GM18507 (cell line): Measurements from ENCODE around the gene GUCY2D.
"Not testable (repeated sequence)": the region's sequence is repeated elsewhere in the genome, so short reads cannot be mapped to it uniquely, and the experiment has no call there.

Experiments used
- DNase-seq: peaks from one replicate; pipeline ENCODE4 v3.0.0; 2011; ENCODE audit warnings: low read depth; ENCODE audit not compliant: insufficient read length; ENCODE audit errors: extremely low spot score
- FAIRE-seq: peaks from 2 replicates; lab custom pipeline; 2011; peaks lifted over from hg19 to GRCh38; lab: Jason Lieb, UNC

The GUCY2D gene

GRCh38 chr17:8060274-8060673, 57.9 kb downstream of the GUCY2D start:
- FAIRE-seq (peak; percentile 83), DNase-seq (peak; percentile 25)

DNA sequence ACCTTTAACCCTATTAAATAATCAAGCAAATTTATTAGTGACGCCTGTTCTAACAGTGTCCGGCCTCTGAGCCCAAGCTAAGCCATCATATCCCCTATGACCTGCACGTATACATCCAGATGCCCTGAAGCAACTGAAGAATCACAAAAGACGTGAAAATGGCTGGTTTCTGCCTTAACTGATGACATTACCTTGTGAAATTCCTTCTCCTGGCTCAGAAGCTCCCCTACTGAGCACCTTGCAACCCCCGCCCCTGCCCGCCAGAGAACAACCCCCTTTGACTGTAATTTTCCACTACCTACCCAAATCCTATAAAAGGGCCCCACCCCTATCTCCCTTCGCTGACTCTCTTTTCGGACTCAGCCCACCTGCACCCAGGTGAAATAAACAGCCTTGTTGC, 59.4 kb downstream of the GUCY2D start:
- not testable (repeated sequence) for DNase-seq, FAIRE-seq

DNA sequence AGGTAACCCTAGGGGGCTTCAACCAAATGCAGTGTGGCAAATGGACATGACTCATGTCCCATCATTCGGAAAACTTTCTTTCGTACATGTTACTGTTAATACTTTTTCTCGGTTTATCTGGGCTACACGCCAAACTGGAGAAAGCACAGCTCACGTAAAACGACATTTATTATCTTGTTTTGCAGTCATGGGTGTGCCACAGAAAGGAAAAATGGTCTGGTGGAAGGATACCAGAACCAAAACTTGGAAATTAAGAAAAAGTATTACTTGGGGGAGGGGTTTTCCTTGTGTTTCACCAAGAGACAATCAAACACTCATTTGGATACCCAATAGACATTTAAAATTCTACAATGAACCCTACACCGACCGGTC, 60.0 kb downstream of the GUCY2D start:
- DNase-seq (no peak), FAIRE-seq (no peak)

- DNase-seq (no peak), FAIRE-seq (no peak)
Measured at GRCh38 chr17:8062807-8063483, 60.5 kb downstream of the GUCY2D start.

- FAIRE-seq (no peak), DNase-seq (no peak)
Measured at GRCh38 chr17:8063761-8064534, 61.5 kb downstream of the GUCY2D start.

DNA sequence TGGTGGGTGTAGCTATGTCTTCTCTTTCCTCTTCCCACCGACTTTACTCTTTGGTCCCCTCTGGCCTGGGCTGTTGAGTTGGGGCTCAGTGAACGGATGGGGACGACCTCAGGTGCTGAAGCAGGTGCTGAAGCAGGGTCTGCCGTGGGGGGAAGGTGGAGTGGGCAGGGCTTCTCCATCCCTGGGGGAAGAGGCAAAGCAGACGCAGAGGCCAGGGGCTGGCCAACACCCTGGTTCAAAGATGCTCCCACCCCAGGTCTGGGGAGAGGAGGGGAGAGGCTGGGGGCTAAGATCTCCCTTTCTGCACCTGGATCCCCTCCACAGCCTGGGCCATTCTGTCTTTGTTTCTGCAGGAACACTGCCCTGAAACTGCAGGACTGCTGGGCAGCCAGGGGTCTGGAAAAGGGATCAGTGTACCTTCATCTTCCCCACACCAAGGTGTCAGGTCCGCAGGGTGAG, 62.2 kb downstream of the GUCY2D start:
- FAIRE-seq: no peak
- no peak for DNase-seq

- FAIRE-seq: no peak
Measured at GRCh38 chr17:8066841-8067775, 64.7 kb downstream of the GUCY2D start.

GRCh38 chr17:8067806-8068205, 65.4 kb downstream of the GUCY2D start:
- DNase-seq (no peak), FAIRE-seq (no peak)

More at GRCh38 chr17:8066841-8067775, 64.7 kb downstream of the GUCY2D start:
- DNase-seq: no peak

DNA sequence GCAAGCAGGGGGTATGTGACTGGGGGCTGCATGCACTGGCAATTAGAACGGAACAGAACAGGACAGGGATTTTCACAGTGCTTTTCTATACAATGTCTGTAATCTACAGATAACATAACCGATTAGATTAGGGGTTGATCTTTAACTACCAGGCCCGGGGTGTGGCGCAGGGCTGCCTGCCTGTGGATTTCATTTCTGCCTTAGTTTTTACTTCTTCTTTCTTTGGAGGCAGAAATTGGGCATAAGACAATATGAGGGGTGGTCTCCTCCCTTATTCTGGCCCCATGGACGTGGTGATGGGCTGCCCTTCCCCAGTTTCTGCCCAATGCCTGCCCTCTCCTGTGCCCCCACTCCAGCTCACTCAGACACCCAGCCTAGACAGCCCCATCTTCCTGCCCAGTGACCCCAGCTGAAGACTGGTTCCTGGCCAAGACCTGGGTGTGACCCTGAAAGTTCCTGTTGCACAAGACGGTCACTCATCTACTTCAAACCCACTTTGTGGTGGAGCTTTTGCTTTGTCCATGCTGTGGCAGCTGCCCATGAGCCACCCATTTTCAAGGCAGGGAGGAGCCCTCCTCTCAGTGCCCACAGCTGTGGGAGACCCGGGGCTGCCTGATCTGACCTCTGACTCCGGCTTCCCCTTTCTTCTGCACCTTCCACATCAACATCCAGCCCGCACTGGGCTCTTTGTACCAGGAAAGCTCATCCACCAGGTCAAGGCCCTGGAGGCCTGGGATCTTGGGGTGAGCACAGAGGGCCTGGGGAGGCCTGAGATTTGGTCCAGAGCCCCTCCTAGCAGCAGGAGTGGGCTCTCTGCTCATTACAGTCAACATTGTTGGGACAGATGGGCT, 66.5 kb downstream of the GUCY2D start:
- FAIRE-seq (no peak), DNase-seq (no peak)

GRCh38 chr17:8069587-8069860, 67.1 kb downstream of the GUCY2D start:
- FAIRE-seq (no peak), DNase-seq (no peak)
